ENCODE results near the gene EDA2R.

- TF ChIP-seq CTCF (IDR thresholded peaks at IDR 0.05): no peak
- no peak for TF ChIP-seq EZH2 (IDR thresholded peaks at IDR 0.05)
Observed at GRCh38 chrX:66635360-66635759, 3.5 kb downstream of the EDA2R start.

Data from neural progenitor cell (in vitro differentiated cells).